ENCODE results near the gene ANXA11. TPM values are rescaled to one million over a fixed set of nuclear protein-coding genes. Genes with fewer than 3 reads are reported as not detected.

The ANXA11 gene
- total RNA-seq, 2 experiments from 2014 or later: 142 TPM

Other genes with a start within 250 kb of the ANXA11 start
- gene TMEM254, start 126.9 kb downstream of the ANXA11 start, total RNA-seq: 10 to 100 TPM; 16.2 to 16.7 TPM
- not detected for gene PLAC9, start 72.8 kb downstream of the ANXA11 start, total RNA-seq
- gene MAT1A, start 84.1 kb upstream of the ANXA11 start, total RNA-seq: not detected
- not detected for gene DYDC1, start 151.2 kb upstream of the ANXA11 start, total RNA-seq
- gene DYDC2, start 151.2 kb upstream of the ANXA11 start, total RNA-seq: not detected
- gene PRXL2A, start 203.0 kb upstream of the ANXA11 start, total RNA-seq: 10 to 100 TPM; 17.6 to 17.7 TPM
- 10 to 100 TPM; 33.5 to 35.5 TPM for gene TSPAN14, start 248.8 kb upstream of the ANXA11 start, total RNA-seq

All from activated naive CD4-positive, alpha-beta T cell treated with anti-CD3 and anti-CD28 coated beads for 36 hours (primary cell).